Brain microvascular endothelial cell (primary cell): ENCODE results near the gene MYEOV.

Source experiments
- DNase-seq: peaks from one replicate; pipeline ENCODE4 v3.0.0-alpha.2; 2020
- H3K27ac ChIP-seq: fragments of 250-450 bp; sonication (Bioruptor Pico); 2 replicates; pipeline ENCODE4 v1.5.1; 2020; ENCODE audit warnings: mild to moderate bottlenecking, moderate library complexity
- H3K27me3 ChIP-seq: fragments of 250-450 bp; sonication (Bioruptor Pico); replicated peaks from 2 replicates; pipeline ENCODE4 v1.5.1; 2020; ENCODE audit warnings: mild to moderate bottlenecking
- H3K36me3 ChIP-seq: fragments of 250-450 bp; sonication (Bioruptor Pico); replicated peaks from 2 replicates; pipeline ENCODE4 v1.5.1; 2020; ENCODE audit warnings: mild to moderate bottlenecking
- H3K4me3 ChIP-seq: 2 replicates; pipeline ENCODE4 v1.5.1; 2011; ENCODE audit warnings: low read depth, mild to moderate bottlenecking, control low read depth, low read length, moderate library complexity
- in situ Hi-C: cut with HindIII; loops from 2 replicates; pipeline ENCODE4 v1.10.0; 2017; ENCODE audit warnings: low sequenced_read_pairs, low pct_ligation_motif_present
- TF ChIP-seq, protein P1 (sequence below): IDR thresholded peaks from 2 replicates; pipeline ENCODE4 v1.5.1; 2011; ENCODE audit warnings: low read depth, mild to moderate bottlenecking, moderate library complexity, low read length, control low read depth, inconsistent platforms; ENCODE audit errors: missing control alignments

Gene MYEOV

DNA sequence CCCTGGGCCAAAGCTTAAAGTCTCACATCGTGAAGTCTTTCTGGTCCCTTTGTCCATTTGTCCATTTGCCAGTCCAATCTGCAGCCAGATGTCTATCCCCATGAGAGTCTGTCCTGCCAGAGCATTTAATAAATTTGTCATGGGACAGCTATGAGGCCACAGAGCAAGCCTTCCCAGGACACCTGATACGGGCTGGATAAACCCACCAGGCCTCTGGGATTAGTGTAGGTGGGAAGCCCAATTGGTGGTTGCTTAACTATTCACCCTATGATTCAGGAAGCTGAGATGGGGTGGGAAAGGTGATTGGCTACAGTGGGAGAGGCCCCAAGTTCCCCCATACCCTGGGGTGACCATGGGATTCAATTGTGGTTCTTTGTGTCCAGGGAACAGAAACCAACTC is 39.9 kb downstream of the MYEOV start:
- Histone ChIP-seq H3K27me3 (no peaks in the 10 kb centered on the region), H3K27ac (no peak overlapping the region), H3K36me3 (no peaks in the 10 kb centered on the region), H3K4me3 (no peak overlapping the region)
- in situ Hi-C loops = no loop called here
- DNase-seq = no peak
- TF ChIP-seq, protein P1, sequence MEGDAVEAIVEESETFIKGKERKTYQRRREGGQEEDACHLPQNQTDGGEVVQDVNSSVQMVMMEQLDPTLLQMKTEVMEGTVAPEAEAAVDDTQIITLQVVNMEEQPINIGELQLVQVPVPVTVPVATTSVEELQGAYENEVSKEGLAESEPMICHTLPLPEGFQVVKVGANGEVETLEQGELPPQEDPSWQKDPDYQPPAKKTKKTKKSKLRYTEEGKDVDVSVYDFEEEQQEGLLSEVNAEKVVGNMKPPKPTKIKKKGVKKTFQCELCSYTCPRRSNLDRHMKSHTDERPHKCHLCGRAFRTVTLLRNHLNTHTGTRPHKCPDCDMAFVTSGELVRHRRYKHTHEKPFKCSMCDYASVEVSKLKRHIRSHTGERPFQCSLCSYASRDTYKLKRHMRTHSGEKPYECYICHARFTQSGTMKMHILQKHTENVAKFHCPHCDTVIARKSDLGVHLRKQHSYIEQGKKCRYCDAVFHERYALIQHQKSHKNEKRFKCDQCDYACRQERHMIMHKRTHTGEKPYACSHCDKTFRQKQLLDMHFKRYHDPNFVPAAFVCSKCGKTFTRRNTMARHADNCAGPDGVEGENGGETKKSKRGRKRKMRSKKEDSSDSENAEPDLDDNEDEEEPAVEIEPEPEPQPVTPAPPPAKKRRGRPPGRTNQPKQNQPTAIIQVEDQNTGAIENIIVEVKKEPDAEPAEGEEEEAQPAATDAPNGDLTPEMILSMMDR = no peak

DNA sequence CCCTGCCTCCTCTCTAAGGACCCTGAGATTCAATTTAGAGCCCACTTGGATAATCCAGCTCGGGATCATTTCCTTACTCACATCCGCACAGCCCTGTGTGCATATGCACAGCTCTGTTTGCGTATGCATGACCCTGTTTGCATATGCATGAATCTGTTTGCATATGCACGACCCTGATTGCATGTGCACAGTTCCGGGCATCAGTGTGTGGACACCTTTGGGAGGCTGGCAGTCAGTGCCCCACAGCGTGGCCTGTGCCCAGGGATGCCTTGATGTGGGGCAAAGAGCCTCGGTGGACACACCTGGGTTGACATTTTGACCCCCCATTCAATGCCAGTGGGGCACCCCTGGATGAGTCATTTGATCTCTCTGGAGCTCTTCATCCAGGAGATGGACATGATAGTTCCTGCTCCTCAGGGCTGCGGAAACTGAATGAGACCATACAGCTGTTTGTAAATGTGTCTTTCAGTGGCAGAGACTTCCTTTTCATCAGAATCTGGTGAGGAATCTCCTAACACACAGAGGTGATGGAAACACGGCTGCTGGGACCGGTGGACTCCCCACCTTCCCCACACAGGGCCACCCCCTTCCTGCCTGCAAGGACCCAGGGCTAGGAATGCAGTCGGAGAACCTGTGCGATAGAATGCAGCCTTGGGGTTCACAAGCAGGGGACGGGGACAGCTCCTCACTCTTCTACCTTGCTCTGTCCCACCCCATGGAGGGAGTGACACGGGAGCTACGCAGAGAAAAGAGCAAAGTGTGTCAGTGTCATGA is 41.2 kb downstream of the MYEOV start:
- no peaks in the 10 kb centered on the region for H3K27me3 ChIP-seq
- no peak overlapping the region for H3K4me3 ChIP-seq
- in situ Hi-C loops = no loop called here
- TF ChIP-seq, protein P1 = no peak
- no peaks in the 10 kb centered on the region for H3K36me3 ChIP-seq
- H3K27ac ChIP-seq = no peak overlapping the region
- DNase-seq = no peak

DNA sequence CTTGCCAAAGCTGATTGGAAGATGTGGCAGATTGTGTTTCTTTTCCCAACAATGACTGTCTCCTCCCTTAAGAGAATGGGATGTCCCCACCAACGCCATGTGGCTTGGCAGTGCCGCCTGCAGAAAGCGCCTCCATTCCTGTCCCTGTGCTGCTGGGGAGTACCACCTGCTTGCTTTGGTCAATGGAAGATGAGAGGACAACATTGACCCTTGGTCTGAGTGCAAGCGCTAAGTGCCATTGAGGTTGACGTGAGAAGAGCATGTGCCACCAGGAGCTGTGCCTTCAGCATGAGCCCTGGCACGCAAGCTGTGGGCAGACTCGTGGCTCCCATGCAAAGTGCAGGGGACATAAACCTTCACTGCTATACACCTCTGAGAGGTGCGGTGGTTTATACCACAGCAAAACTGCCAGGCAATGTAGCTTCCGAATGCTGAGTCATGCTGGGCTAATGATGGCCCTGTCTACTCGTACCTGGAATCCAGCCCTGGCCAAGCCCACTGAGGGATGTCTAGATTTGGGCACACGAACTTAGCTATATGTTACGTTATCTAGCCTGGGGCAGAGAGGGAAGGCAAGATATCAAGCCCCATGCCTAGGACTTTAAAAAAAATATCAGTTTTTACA is 41.9 kb downstream of the MYEOV start:
- TF ChIP-seq, protein P1 = no peak
- no peak for DNase-seq
- Histone ChIP-seq H3K4me3 (no peak overlapping the region), H3K27me3 (no peaks in the 10 kb centered on the region), H3K27ac (no peak overlapping the region), H3K36me3 (no peaks in the 10 kb centered on the region)
- in situ Hi-C loops = no loop called here

DNA sequence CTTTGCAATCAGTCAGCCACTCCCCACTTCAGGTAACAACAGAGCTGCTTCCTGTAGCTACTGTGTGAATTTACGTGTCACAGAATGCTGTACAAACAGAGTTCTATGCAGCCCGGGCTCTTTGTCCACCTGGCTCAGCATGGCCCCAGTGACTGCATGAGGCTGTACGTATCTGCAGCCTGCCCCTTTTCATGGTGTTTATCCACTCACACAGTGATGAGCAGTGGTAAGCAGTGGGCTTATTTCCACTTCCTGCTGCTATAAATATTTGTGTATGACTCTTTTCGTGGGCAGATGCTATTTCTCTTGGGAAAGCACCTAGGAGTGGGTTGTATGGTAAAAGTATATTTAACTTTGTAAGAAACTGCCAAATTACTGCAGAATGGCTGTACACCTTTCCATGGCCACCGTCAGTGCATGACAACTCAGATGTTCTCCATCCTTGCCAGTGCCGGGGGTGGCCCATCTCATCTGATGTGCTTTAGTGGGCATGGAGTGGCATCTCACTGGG is 43.3 kb downstream of the MYEOV start:
- peak; percentile 18 for DNase-seq
- TF ChIP-seq, protein P1 = no peak
- Histone ChIP-seq H3K27ac (no peak overlapping the region), H3K36me3 (no peaks in the 10 kb centered on the region), H3K4me3 (no peak overlapping the region), H3K27me3 (no peaks in the 10 kb centered on the region)
- in situ Hi-C loops = no loop called here

DNA sequence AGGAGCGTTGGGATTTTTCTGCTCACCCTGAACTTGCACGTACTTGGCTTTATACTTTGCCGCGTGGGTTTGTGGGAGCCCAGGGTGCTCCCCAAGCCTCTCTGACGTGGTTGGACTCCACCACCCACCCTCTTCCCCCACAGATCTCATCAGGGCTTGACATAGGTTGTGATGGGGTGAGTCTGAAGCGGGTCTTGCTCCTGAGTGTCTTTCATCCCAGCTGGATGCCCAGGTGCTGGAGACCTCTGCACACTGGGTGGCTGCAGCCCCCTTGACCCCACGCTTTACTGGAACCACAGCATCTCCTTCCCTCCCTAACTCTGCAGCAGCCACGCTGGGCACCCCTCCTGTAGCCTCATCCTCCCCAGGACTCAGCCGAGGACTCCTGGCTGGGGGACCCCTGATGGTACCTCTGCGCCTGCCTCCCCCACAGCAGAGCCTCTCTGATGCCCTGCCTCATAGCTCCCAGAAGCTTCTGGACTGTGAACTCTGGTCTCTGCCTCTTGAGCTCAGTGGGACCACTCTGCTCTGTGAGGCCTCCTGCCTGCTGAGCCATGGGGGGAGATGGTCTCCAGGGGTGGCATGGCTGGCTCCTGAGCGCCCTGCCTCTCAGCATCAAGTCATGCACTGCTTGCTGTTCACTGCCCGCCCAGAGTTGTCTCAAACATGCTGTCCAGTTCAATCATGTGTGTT is 45.2 kb downstream of the MYEOV start:
- Histone ChIP-seq H3K27me3 (no peaks in the 10 kb centered on the region), H3K27ac (no peak overlapping the region), H3K4me3 (no peak overlapping the region), H3K36me3 (no peaks in the 10 kb centered on the region)
- no peak for DNase-seq
- TF ChIP-seq, protein P1 = no peak
- in situ Hi-C loops = no loop called here
